HepG2 (cell line): ENCODE measurements around the gene PSD4. TPM values are rescaled to one million over a fixed set of nuclear protein-coding genes. Genes with fewer than 3 reads are reported as not detected.

Experiments used
- ATAC-seq: fragments of 200-7000 bp; cut with Tn5 transposase; 3 replicates; pipeline ENCODE4 v1.9.1; 2020; ENCODE audit warnings: mild to moderate bottlenecking, moderate library complexity
- BruUV-seq: library from RNA; stranded (reverse); fragments of 400-500 nt; replicated peaks from 2 replicates; lab custom pipeline; 2021; lab: Mats Ljungman, UMichigan
- CTCF ChIA-PET: fragments of 300-600 bp; formaldehyde crosslinking; extraction: SDS; loops from one replicate; lab custom pipeline; 2021; ENCODE audit warnings: low total read pairs, inconsistent platforms, low intra/inter-chr PET ratio; lab: Yijun Ruan, JAX
- POLR2A ChIA-PET: fragments of 350-600 bp; sonication (Branson Sonifier 250); formaldehyde crosslinking; loops from one replicate; lab custom pipeline; 2020; ENCODE audit warnings: antibody characterized with exemption, inconsistent platforms; lab: Yijun Ruan, JAX
- DNase-seq: peaks from one replicate; pipeline ENCODE4 v3.0.0-alpha.2; 2015; ENCODE audit warnings: low spot score
- FAIRE-seq: peaks from 3 replicates; lab custom pipeline; 2011; peaks lifted over from hg19 to GRCh38; lab: Jason Lieb, UNC
- H2AFZ ChIP-seq: one replicate; pipeline ENCODE4 v1.6.1; 2011; ENCODE audit warnings: low read length, inconsistent platforms
- H3K27ac ChIP-seq: fragments of 300-600 bp; 3 replicates; pipeline ENCODE4 v1.8.0; 2011; ENCODE audit warnings: mixed run types, mild to moderate bottlenecking, mixed read lengths, low read length, inconsistent platforms; ENCODE audit not compliant: insufficient read depth; ENCODE audit errors: extremely low read length
- H3K27me3 ChIP-seq, 2 experiments: fragments of 200-600 bp in 1 of 2; 2 replicates in 1 of 2; 3 replicates in 1 of 2; pipeline versions ENCODE4 v1.6.0 to v1.8.0; 2011; ENCODE audit warnings: low read length in 2 of 2, mild to moderate bottlenecking in 2 of 2, moderate library complexity in 2 of 2, inconsistent platforms in 1 of 2; ENCODE audit not compliant: insufficient read depth in 2 of 2, control insufficient read depth in 1 of 2
- H3K36me3 ChIP-seq, 2 experiments: fragments of 200-600 bp in 1 of 2; replicated peaks in 1 of 2; 2 replicates in 1 of 2; 3 replicates in 1 of 2; pipeline versions ENCODE4 v1.5.1 to v1.8.0; 2011; ENCODE audit warnings: low read length in 2 of 2, inconsistent platforms in 1 of 2; ENCODE audit not compliant: insufficient read depth in 2 of 2, control insufficient read depth in 1 of 2
- H3K4me1 ChIP-seq: 2 replicates; pipeline ENCODE4 v1.5.1; 2012; ENCODE audit warnings: low read length, inconsistent platforms; ENCODE audit not compliant: insufficient read depth
- H3K4me2 ChIP-seq: 2 replicates; pipeline ENCODE4 v1.6.0; 2011; ENCODE audit warnings: low read depth, low read length, inconsistent platforms
- H3K4me3 ChIP-seq, 3 experiments: fragments of 200-600 bp in 1 of 3; sonication (generic), shearing (Covaris generic) in 1 of 3; replicated peaks in 1 of 3; 2 replicates each; pipeline ENCODE4 v1.5.1; 2011 to 2016; ENCODE audit warnings: low read length in 3 of 3, inconsistent platforms in 2 of 3, low read depth in 2 of 3, mild to moderate bottlenecking in 2 of 3, control low read depth in 1 of 3, mixed read lengths in 1 of 3; ENCODE audit not compliant: insufficient read depth in 1 of 3
- H3K79me2 ChIP-seq: one replicate; pipeline ENCODE4 v1.6.1; 2011; ENCODE audit warnings: low read length, inconsistent platforms; ENCODE audit not compliant: insufficient read depth
- H3K9ac ChIP-seq: 2 replicates; pipeline ENCODE4 v1.6.0; 2011; ENCODE audit warnings: mild to moderate bottlenecking, low read depth, low read length, inconsistent platforms; ENCODE audit not compliant: insufficient read depth
- H3K9me3 ChIP-seq: 2 replicates; pipeline ENCODE4 v1.5.1; 2012; ENCODE audit warnings: mild to moderate bottlenecking, low read length
- H4K20me1 ChIP-seq: 2 replicates; pipeline ENCODE4 v1.6.0; 2011; ENCODE audit warnings: inconsistent platforms, mild to moderate bottlenecking, low read length, moderate library complexity; ENCODE audit not compliant: insufficient read depth
- ELF1 ChIP-seq: sonication (generic); formaldehyde crosslinking; IDR thresholded peaks from 2 replicates; pipeline ENCODE4 v1.4.0; 2020; ENCODE audit warnings: missing genetic modification reagents
- FIP1L1 ChIP-seq: fragments of 200-400 bp; formaldehyde crosslinking; IDR thresholded peaks from 2 replicates; pipeline ENCODE4 v1.6.1; 2018; ENCODE audit warnings: low read depth, mild to moderate bottlenecking, low read length, moderate library complexity, borderline replicate concordance; ENCODE audit not compliant: insufficient read depth
- HDAC1 ChIP-seq: sonication (generic); formaldehyde crosslinking; IDR thresholded peaks from 2 replicates; pipeline ENCODE4 v1.5.1; 2020; ENCODE audit warnings: mild to moderate bottlenecking, missing genetic modification reagents
- PPARG ChIP-seq: conservative IDR thresholded peaks from 2 replicates; pipeline ENCODE4 v1.6.1; 2016; ENCODE audit warnings: missing biosample characterization, missing genetic modification reagents
- RBFOX2 ChIP-seq: fragments of 200-400 bp; formaldehyde crosslinking; IDR thresholded peaks from 2 replicates; pipeline ENCODE4 v1.6.1; 2017; ENCODE audit warnings: low read depth, mild to moderate bottlenecking, low read length
- ZEB1 ChIP-seq: IDR thresholded peaks from 2 replicates; pipeline ENCODE4 v1.6.1; 2012; ENCODE audit warnings: mild to moderate bottlenecking, low read depth, inconsistent platforms; ENCODE audit not compliant: insufficient replicate concordance
- ZFP1 ChIP-seq: IDR thresholded peaks from 2 replicates; pipeline ENCODE4 v1.6.1; 2016
- ZNF292 ChIP-seq: sonication (generic); formaldehyde crosslinking; IDR thresholded peaks from 2 replicates; pipeline ENCODE4 v1.8.1; 2022; ENCODE audit warnings: mild to moderate bottlenecking, low read depth, missing genetic modification reagents, borderline replicate concordance
- ZNF605 ChIP-seq: sonication (generic); formaldehyde crosslinking; IDR thresholded peaks from 2 replicates; pipeline ENCODE4 v1.8.0; 2022; ENCODE audit warnings: mild to moderate bottlenecking, missing genetic modification reagents
- ZNF839 ChIP-seq: sonication (generic); formaldehyde crosslinking; IDR thresholded peaks from 2 replicates; pipeline ENCODE4 v1.4.0; 2020; ENCODE audit warnings: missing genetic modification reagents, mild to moderate bottlenecking, borderline replicate concordance
- WGBS: methylation state at CpG from one replicate; pipeline ENCODE4 v1.1.6; 2017; ENCODE audit warnings: low lambda C conversion rate; 5-methylcytosine and 5-hydroxymethylcytosine counted together
- in situ Hi-C: cut with HindIII; loops from 2 replicates; pipeline ENCODE4 v1.10.0; 2017; ENCODE audit warnings: low pct_unique_long_range_greater_than_20kb; ENCODE audit not compliant: extremely low pct_ligation_motif_present
- intact Hi-C: fragments of 100-400 bp; cut with micrococcal nuclease; formaldehyde crosslinking; loops from one replicate; pipeline ENCODE4 v1.10.0; 2022; ENCODE audit not compliant: unreplicated experiment
- polyA plus RNA-seq, 8 experiments: library from polyadenylated mRNA; depleted of rRNA in 3 of 8; stranded (reverse) in 7 of 8; unstranded in 1 of 8; fragments of >200 nt; fragmentation: Illumina TruSeq in 4 of 8; extraction: Trizol in 4 of 8; gene quantifications; 2 replicates each; pipeline versions ENCODE4 v1.2.1 to v1.2.3, GENCODE V29; 2011 to 2016; ENCODE audit warnings: low read depth in 4 of 8, missing spikeins in 1 of 8, mixed read lengths in 1 of 8; ENCODE audit not compliant: insufficient read depth in 1 of 8
- total RNA-seq, 5 experiments: library from RNA; depleted of rRNA; stranded (reverse); fragments of >200 nt; fragmentation: Illumina TruSeq; extraction: Trizol; gene quantifications; 2 replicates each; pipeline ENCODE4 v1.2.3, GENCODE V29; 2016; ENCODE audit warnings: low read depth in 1 of 5
- TF ChIP-seq, protein P1 (sequence below): IDR thresholded peaks from 2 replicates; pipeline ENCODE4 v1.6.1; 2018; ENCODE audit warnings: missing genetic modification reagents, mild to moderate bottlenecking, missing compliant biosample characterization
- TF ChIP-seq, protein P2 (sequence below): sonication (generic); formaldehyde crosslinking; IDR thresholded peaks from 2 replicates; pipeline ENCODE4 v1.5.0; 2020; ENCODE audit warnings: mild to moderate bottlenecking, missing genetic modification reagents, borderline replicate concordance

The PSD4 gene
- total and polyA plus RNA-seq, 2 of the 13 experiments (the other 11 are each of a cell fraction or from before 2014, with no cell fraction given): 5.8 to 9.4 TPM

DNA sequence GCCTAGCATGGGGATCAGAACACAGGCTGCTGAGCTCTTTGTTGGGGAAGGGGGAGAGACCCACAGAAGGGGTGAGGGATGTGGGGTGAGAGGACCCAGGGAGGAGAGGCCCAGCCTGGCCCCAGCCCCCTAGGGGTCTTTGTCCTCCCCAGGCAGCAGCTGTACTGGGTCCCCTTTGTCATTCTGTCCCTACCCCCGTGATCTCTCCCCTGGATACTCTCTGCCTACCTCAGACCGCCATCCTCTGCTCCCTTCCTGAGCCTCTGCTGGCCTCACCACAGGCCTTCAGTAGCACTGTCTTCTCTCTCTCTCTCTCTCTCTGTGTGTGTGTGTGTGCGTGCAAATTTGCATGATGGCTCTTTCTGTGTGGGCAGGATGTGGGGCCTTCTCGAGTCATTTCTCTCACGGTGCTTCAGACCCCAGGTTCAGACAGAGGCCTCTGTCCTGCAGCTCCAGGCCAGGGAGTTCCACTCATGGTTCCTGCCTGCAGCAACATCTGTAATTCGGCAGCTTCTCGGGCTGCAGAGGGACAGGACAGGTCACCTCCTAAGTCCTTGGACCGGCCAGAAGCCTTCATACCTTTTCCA, 1.4 kb downstream of the PSD4 start (continued):
- TF ChIP-seq ZNF839: no peak
- peak; percentile 13; the same call in 1 of the 2 replicates for TF ChIP-seq ZNF292 (CRISPR knock-in tag)
- no peak for TF ChIP-seq ZEB1
- no peak for TF ChIP-seq FIP1L1
- no peak for TF ChIP-seq ZFP1 (CRISPR knock-in tag)
- no peak for TF ChIP-seq RBFOX2
- TF ChIP-seq, protein P1, sequence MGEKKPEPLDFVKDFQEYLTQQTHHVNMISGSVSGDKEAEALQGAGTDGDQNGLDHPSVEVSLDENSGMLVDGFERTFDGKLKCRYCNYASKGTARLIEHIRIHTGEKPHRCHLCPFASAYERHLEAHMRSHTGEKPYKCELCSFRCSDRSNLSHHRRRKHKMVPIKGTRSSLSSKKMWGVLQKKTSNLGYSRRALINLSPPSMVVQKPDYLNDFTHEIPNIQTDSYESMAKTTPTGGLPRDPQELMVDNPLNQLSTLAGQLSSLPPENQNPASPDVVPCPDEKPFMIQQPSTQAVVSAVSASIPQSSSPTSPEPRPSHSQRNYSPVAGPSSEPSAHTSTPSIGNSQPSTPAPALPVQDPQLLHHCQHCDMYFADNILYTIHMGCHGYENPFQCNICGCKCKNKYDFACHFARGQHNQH (CRISPR knock-in tag): no peak
- no peak for TF ChIP-seq ELF1
- TF ChIP-seq ZNF605 (CRISPR knock-in tag): peak; percentile 40; the same call in 1 of the 2 replicates
- TF ChIP-seq PPARG (CRISPR knock-in tag): no peak

DNA sequence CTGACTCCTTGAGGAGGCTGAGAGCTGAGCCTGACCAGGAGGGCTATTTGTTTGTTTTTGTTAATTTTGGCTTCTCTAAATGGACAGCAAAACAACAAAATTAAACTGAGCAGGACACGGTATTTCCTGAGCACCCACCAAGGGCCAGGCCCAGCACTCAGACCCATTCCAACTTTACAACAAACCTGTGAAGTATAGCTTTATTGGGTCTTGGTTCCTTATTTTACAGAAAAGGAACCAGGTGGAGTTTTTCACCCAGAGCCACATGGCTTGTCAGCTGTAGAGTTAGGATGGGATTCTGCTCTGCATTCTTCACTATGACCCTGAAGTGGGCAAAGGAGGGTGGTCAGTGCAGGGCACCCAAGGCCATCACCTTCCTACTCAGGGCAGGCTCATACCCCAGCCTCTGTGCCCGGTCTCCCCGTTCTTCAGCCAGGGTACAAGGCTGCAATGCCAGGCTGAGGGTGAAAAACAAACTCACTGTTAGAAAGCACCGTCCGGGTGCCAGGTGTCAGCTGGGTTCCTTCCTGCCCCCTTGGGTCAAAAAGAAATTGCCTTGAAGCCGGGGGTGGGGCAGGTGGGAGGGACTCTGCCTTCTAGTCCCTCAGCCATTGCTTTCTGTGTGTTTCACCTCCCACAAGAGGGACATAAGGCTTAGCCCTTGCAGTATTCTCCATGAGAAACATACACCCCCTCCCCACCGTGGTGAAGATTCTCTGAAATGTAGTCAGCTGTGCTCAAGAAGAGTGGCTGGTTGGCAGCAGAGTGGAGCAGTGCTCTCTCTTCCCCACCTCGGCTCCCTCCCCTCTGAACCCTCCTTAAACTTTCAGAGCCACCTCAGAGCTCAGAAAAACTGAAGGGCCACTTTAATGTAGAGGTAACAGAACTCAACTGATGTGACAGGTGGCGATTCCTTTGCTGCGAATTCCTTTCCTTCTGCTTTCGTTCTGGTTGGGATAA, 2.2 kb downstream of the PSD4 start:
- Histone ChIP-seq H3K4me3 (no peak overlapping the region), H3K9me3 (no peaks in the 10 kb centered on the region), H3K9ac (peak overlapping the region; percentile 48; the same call in 1 of the 2 replicates), H4K20me1 (no peaks in the 10 kb centered on the region), H3K4me1 (peaks cover 75% of the 10 kb centered on the region), H3K79me2 (no peaks in the 10 kb centered on the region), H3K36me3 (no peaks in the 10 kb centered on the region), H3K27me3 (peaks cover 0 to 4% of the 10 kb centered on the region in 2 experiments; a peak in 2 of 5 replicates), H2AFZ (no peak overlapping the region), H3K27ac (no peak overlapping the region), H3K4me2 (peak overlapping the region; percentile 63; the same call in 1 of the 2 replicates)
- no peak for FAIRE-seq
- no peak for ATAC-seq
- POLR2A ChIA-PET: interaction anchor here (1.1 to 5.2 kb wide), 5 partner anchors 9 to 37 kb away, joined by 4 to 36 read pairs (median 26); no protein-coding TSS in a partner anchor
- intact Hi-C loops (no loop called here), in situ Hi-C loops (no loop called here)
- WGBS: 66% methylated on average over 11 of the region's 11 CpGs
- CTCF ChIA-PET: interaction anchor here (1.1 kb wide), 1 partner anchor 39 kb away, joined by 3 read pairs; no protein-coding TSS in a partner anchor
- no peak for DNase-seq
- TSS peak; percentile 38 for BruUV-seq
- 0 out of 2 replicates have a peak, but pooled peaks have one; percentile 2 for TF ChIP-seq HDAC1
- TF ChIP-seq, protein P2, sequence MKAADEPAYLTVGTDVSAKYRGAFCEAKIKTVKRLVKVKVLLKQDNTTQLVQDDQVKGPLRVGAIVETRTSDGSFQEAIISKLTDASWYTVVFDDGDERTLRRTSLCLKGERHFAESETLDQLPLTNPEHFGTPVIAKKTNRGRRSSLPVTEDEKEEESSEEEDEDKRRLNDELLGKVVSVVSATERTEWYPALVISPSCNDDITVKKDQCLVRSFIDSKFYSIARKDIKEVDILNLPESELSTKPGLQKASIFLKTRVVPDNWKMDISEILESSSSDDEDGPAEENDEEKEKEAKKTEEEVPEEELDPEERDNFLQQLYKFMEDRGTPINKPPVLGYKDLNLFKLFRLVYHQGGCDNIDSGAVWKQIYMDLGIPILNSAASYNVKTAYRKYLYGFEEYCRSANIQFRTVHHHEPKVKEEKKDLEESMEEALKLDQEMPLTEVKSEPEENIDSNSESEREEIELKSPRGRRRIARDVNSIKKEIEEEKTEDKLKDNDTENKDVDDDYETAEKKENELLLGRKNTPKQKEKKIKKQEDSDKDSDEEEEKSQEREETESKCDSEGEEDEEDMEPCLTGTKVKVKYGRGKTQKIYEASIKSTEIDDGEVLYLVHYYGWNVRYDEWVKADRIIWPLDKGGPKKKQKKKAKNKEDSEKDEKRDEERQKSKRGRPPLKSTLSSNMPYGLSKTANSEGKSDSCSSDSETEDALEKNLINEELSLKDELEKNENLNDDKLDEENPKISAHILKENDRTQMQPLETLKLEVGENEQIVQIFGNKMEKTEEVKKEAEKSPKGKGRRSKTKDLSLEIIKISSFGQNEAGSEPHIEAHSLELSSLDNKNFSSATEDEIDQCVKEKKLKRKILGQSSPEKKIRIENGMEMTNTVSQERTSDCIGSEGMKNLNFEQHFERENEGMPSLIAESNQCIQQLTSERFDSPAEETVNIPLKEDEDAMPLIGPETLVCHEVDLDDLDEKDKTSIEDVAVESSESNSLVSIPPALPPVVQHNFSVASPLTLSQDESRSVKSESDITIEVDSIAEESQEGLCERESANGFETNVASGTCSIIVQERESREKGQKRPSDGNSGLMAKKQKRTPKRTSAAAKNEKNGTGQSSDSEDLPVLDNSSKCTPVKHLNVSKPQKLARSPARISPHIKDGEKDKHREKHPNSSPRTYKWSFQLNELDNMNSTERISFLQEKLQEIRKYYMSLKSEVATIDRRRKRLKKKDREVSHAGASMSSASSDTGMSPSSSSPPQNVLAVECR (CRISPR knock-in tag): 0 out of 2 replicates have a peak, but pooled peaks have one; percentile 20
